GM19043 (cell line): ENCODE data around the gene RCSD1.

Experiments
- ATAC-seq: cut with Tn5 transposase; IDR thresholded peaks from one replicate; pipeline ENCODE4 v1.9.1; 2021; ENCODE audit warnings: low read depth; ENCODE audit not compliant: unreplicated experiment

RCSD1 gene

GRCh38 chr1:167663002-167663772 is 33.2 kb downstream of the RCSD1 start:
- peak; percentile 46 for ATAC-seq

GRCh38 chr1:167665469-167665868 is 35.4 kb downstream of the RCSD1 start:
- no peak for ATAC-seq

- no peak for ATAC-seq
These were observed 36.4 kb downstream of the RCSD1 start for GRCh38 chr1:167666416-167666815.

- no peak for ATAC-seq
These were observed 37.5 kb downstream of the RCSD1 start for GRCh38 chr1:167667536-167667935.

GRCh38 chr1:167668108-167668507 is 38.1 kb downstream of the RCSD1 start:
- ATAC-seq = peak; percentile 64

GRCh38 chr1:167669209-167670124 is 39.4 kb downstream of the RCSD1 start:
- peak; percentile 55 for ATAC-seq

GRCh38 chr1:167670563-167670962 is 40.5 kb downstream of the RCSD1 start:
- ATAC-seq = no peak

- ATAC-seq = no peak
These were observed 41.9 kb downstream of the RCSD1 start for GRCh38 chr1:167671727-167672511.

- no peak for ATAC-seq
These were observed 42.8 kb downstream of the RCSD1 start for GRCh38 chr1:167672831-167673230.

- ATAC-seq = no peak
These were observed 43.2 kb downstream of the RCSD1 start for GRCh38 chr1:167673265-167673664.

- no peak for ATAC-seq
These were observed 44.1 kb downstream of the RCSD1 start for GRCh38 chr1:167674156-167674555.

- ATAC-seq = no peak
These were observed 45.4 kb downstream of the RCSD1 start for GRCh38 chr1:167675440-167675839.

- ATAC-seq = peak; percentile 44
These were observed 46.3 kb downstream of the RCSD1 start for GRCh38 chr1:167676205-167676915.

- ATAC-seq = peak; percentile 35
These were observed 47.1 kb downstream of the RCSD1 start for GRCh38 chr1:167676916-167677848.

GRCh38 chr1:167678422-167678821 is 48.4 kb downstream of the RCSD1 start:
- no peak for ATAC-seq

- ATAC-seq = no peak
These were observed 48.8 kb downstream of the RCSD1 start for GRCh38 chr1:167678838-167679237.

- no peak for ATAC-seq
These were observed 49.7 kb downstream of the RCSD1 start for GRCh38 chr1:167679714-167680113.

GRCh38 chr1:167681024-167681423 is 51.0 kb downstream of the RCSD1 start:
- ATAC-seq = no peak

- no peak for ATAC-seq
These were observed 51.5 kb downstream of the RCSD1 start for GRCh38 chr1:167681451-167682098.
